Measurements from ENCODE around the gene TASL.

GRCh38 chrX:30538271-30538670, 39.3 kb downstream of the TASL start:
- TF ChIP-seq FOXA1 (IDR thresholded peaks at IDR 0.05) (no peak), L3MBTL2 (conservative IDR thresholded peaks at IDR 0.05) (no peak), SUZ12 (IDR thresholded peaks at IDR 0.05) (no peak), SP1 (IDR thresholded peaks at IDR 0.05) (no peak), ELF4 (IDR thresholded peaks at IDR 0.05) (no peak), TARDBP (IDR thresholded peaks at IDR 0.05) (no peak), HDGF (IDR thresholded peaks at IDR 0.05; ENCODE audit: borderline replicate concordance) (no peak), NFRKB (IDR thresholded peaks at IDR 0.05) (no peak)
